GM19395 (cell line): ENCODE results near the gene RAB4A.
A peak's percentile ranks its signal among the peaks of the same experiment; 100 is the strongest.

ENCODE experiments used
- ATAC-seq: cut with Tn5 transposase; IDR thresholded peaks from one replicate; pipeline ENCODE4 v1.9.1; 2021; ENCODE audit warnings: mild to moderate bottlenecking, moderate library complexity; ENCODE audit not compliant: unreplicated experiment

RAB4A gene

GRCh38 chr1:229270547-229271447 is at the start of gene RAB4A:
TSS of gene RAB4A (plus strand) at chr1:229271111. CDS start at chr1:229271340, 229 bp downstream.
- peak; percentile 89 for ATAC-seq

GRCh38 chr1:229222081-229222480 is 48.8 kb upstream of the RAB4A start:
- ATAC-seq = no peak

- ATAC-seq = no peak
Observed at GRCh38 chr1:229223498-229223897, 47.4 kb upstream of the RAB4A start.

- no peak for ATAC-seq
Observed at GRCh38 chr1:229224308-229224707, 46.6 kb upstream of the RAB4A start.

- no peak for ATAC-seq
Observed at GRCh38 chr1:229225331-229225782, 45.6 kb upstream of the RAB4A start.

- ATAC-seq = no peak
Observed at GRCh38 chr1:229226796-229227195, 44.1 kb upstream of the RAB4A start.

- ATAC-seq = peak; percentile 45
Observed at GRCh38 chr1:229227298-229227919, 43.5 kb upstream of the RAB4A start.

- ATAC-seq = no peak
Observed at GRCh38 chr1:229228522-229228921, 42.4 kb upstream of the RAB4A start.

GRCh38 chr1:229229137-229229720 is 41.7 kb upstream of the RAB4A start:
- no peak for ATAC-seq

GRCh38 chr1:229229721-229230139 is 41.2 kb upstream of the RAB4A start:
- peak; percentile 47 for ATAC-seq

GRCh38 chr1:229230140-229230892 is 40.6 kb upstream of the RAB4A start:
- ATAC-seq = peak; percentile 66

- no peak for ATAC-seq
Observed at GRCh38 chr1:229230893-229231753, 39.8 kb upstream of the RAB4A start.

GRCh38 chr1:229231754-229232119 is 39.2 kb upstream of the RAB4A start:
- no peak for ATAC-seq

GRCh38 chr1:229234870-229235472 is 35.9 kb upstream of the RAB4A start:
- ATAC-seq = no peak

- no peak for ATAC-seq
Observed at GRCh38 chr1:229237320-229237719, 33.6 kb upstream of the RAB4A start.

- no peak for ATAC-seq
Observed at GRCh38 chr1:229238231-229238630, 32.7 kb upstream of the RAB4A start.

- ATAC-seq = no peak
Observed at GRCh38 chr1:229238674-229239415, 32.1 kb upstream of the RAB4A start.

- no peak for ATAC-seq
Observed at GRCh38 chr1:229240532-229240931, 30.4 kb upstream of the RAB4A start.

GRCh38 chr1:229241390-229241789 is 29.5 kb upstream of the RAB4A start:
- ATAC-seq = no peak
